Stimulated activated CD8-positive, alpha-beta memory T cell treated with anti-CD3 and anti-CD28 coated beads, Interleukin-4, amount 100 ng/mL, for 4 hours (primary cell): Measurements from ENCODE around the gene GPR50.

ENCODE experiments used
- DNase-seq, 2 donors: peaks; one replicate each; pipeline ENCODE4 v3.0.0-alpha.2; 2020; ENCODE audit warnings: low read depth in 2 of 2, low spot score in 1 of 2

Gene GPR50

GRCh38 chrX:151176231-151176750 is at the start of gene GPR50:
TSS of gene GPR50 (plus strand) at chrX:151176584. CDS start at chrX:151176722, 138 bp downstream.
- no peak for DNase-seq

- no peak for DNase-seq
These were observed 43.9 kb upstream of the GPR50 start for GRCh38 chrX:151132531-151132930.

GRCh38 chrX:151151665-151152267 is 24.6 kb upstream of the GPR50 start:
- DNase-seq = no peak

- DNase-seq = no peak
These were observed 23.3 kb upstream of the GPR50 start for GRCh38 chrX:151153086-151153485.

- no peak for DNase-seq
These were observed 22.7 kb upstream of the GPR50 start for GRCh38 chrX:151153667-151154066.

- no peak for DNase-seq
These were observed 21.1 kb upstream of the GPR50 start for GRCh38 chrX:151155234-151155633.

- no peak for DNase-seq
These were observed 14.7 kb upstream of the GPR50 start for GRCh38 chrX:151161690-151162089.

GRCh38 chrX:151167791-151168345 is 8.5 kb upstream of the GPR50 start:
- no peak for DNase-seq

GRCh38 chrX:151169783-151170182 is 6.6 kb upstream of the GPR50 start:
- DNase-seq = no peak

- no peak for DNase-seq
These were observed 1.7 kb upstream of the GPR50 start for GRCh38 chrX:151174581-151175282.

- DNase-seq = no peak
These were observed 911 bp upstream of the GPR50 start for GRCh38 chrX:151175283-151176062.

- no peak for DNase-seq
These were observed 1.0 kb downstream of the GPR50 start for GRCh38 chrX:151177141-151178027.

- DNase-seq = no peak
These were observed 2.4 kb downstream of the GPR50 start for GRCh38 chrX:151178746-151179145.

GRCh38 chrX:151180400-151180799 is 4.0 kb downstream of the GPR50 start:
- DNase-seq = no peak

- no peak for DNase-seq
These were observed 4.7 kb downstream of the GPR50 start for GRCh38 chrX:151181088-151181487.

GRCh38 chrX:151183233-151183753 is 6.9 kb downstream of the GPR50 start:
- no peak for DNase-seq

GRCh38 chrX:151183912-151184565 is 7.7 kb downstream of the GPR50 start:
- no peak for DNase-seq

- DNase-seq = no peak
These were observed 8.3 kb downstream of the GPR50 start for GRCh38 chrX:151184705-151185104.

- no peak for DNase-seq
These were observed 30.5 kb downstream of the GPR50 start for GRCh38 chrX:151206871-151207270.

- DNase-seq = no peak
These were observed 49.5 kb downstream of the GPR50 start for GRCh38 chrX:151225843-151226242.
